Gastrocnemius medialis (tissue), 4 donors: ENCODE data around the gene PPP1R9B. TPM values are rescaled to one million over a fixed set of nuclear protein-coding genes. Genes with fewer than 3 reads are reported as not detected.

Experiments
- ATAC-seq, 2 donors: fragments of 150-250 bp; one replicate each; pipeline ENCODE4 v1.9.1; 2016
- DNase-seq, 2 donors: peaks; one replicate each; pipeline ENCODE4 v3.0.0-alpha.2; 2019
- H3K27ac ChIP-seq, 4 donors: fragments of 200-600 bp; sonication (generic); 1 replicate in 1 of 4; 2 replicates in 3 of 4; pipeline ENCODE4 v1.5.1; 2016 to 2018; ENCODE audit warnings: mild to moderate bottlenecking in 2 of 4, moderate library complexity in 1 of 4
- H3K27me3 ChIP-seq, 3 donors: fragments of 200-600 bp; sonication (generic) in 2 of 3; 1 replicate in 1 of 3; 2 replicates in 2 of 3; pipeline versions ENCODE4 v1.5.1 to v1.6.0; 2016 to 2019; ENCODE audit warnings: mild to moderate bottlenecking in 1 of 3, moderate library complexity in 1 of 3
- H3K36me3 ChIP-seq, 2 donors: fragments of 200-600 bp; sonication (generic) in 1 of 2; one replicate each; pipeline ENCODE4 v1.5.1; 2017 to 2018
- H3K4me1 ChIP-seq, 2 donors: fragments of 200-600 bp; sonication (generic) in 1 of 2; one replicate each; pipeline ENCODE4 v1.5.1; 2016 to 2017; ENCODE audit warnings: mild to moderate bottlenecking in 2 of 2
- H3K4me3 ChIP-seq, 4 donors: fragments of 200-600 bp; sonication (generic) in 3 of 4; 1 replicate in 1 of 4; 2 replicates in 3 of 4; pipeline ENCODE4 v1.5.1; 2016 to 2019; ENCODE audit warnings: mild to moderate bottlenecking in 2 of 4
- H3K9me3 ChIP-seq, 3 donors: fragments of 200-600 bp; sonication (generic) in 2 of 3; 1 replicate in 1 of 3; 2 replicates in 2 of 3; pipeline ENCODE4 v1.5.1; 2016 to 2019
- POLR2A ChIP-seq, 2 donors: fragments of 450-650 bp; IDR thresholded peaks; one replicate each; pipeline ENCODE4 v1.6.1; 2017; ENCODE audit warnings: antibody characterized with exemption in 2 of 2, mild to moderate bottlenecking in 2 of 2, moderate library complexity in 2 of 2
- in situ Hi-C, 4 donors: fragments of 200-750 bp; cut with MboI; loops; one replicate each; pipeline versions ENCODE4 v1.15.0 to v1.8.0; 2017; ENCODE audit warnings: low sequenced_read_pairs in 4 of 4
- intact Hi-C: fragments of 100-400 bp; cut with DNase I; formaldehyde crosslinking; loops from one replicate; pipeline ENCODE4 v1.15.1; 2023; ENCODE audit warnings: low total_unique reads
- total RNA-seq, 4 donors: library from RNA; depleted of rRNA; stranded (reverse); fragments of >200 nt; gene quantifications; one replicate each; pipeline versions ENCODE4 v1.1.0 to v1.2.3, GENCODE V29; 2016
- TF ChIP-seq, protein P1 (sequence below), 5 experiments: fragments of 450-650 bp in 3 of 5; fragments of 200-600 bp in 2 of 5; sonication (generic) in 2 of 5; IDR thresholded peaks in 4 of 5; conservative IDR thresholded peaks in 1 of 5; 1 replicate in 4 of 5; 2 replicates in 1 of 5; pipeline ENCODE4 v1.5.1; 2016 to 2019; ENCODE audit warnings: antibody characterized with exemption in 5 of 5, mild to moderate bottlenecking in 3 of 5, moderate library complexity in 3 of 5

PPP1R9B gene
- total RNA-seq, 4 donors from 2014 or later: 4.7 to 18.8 (median 11.0) TPM

DNA sequence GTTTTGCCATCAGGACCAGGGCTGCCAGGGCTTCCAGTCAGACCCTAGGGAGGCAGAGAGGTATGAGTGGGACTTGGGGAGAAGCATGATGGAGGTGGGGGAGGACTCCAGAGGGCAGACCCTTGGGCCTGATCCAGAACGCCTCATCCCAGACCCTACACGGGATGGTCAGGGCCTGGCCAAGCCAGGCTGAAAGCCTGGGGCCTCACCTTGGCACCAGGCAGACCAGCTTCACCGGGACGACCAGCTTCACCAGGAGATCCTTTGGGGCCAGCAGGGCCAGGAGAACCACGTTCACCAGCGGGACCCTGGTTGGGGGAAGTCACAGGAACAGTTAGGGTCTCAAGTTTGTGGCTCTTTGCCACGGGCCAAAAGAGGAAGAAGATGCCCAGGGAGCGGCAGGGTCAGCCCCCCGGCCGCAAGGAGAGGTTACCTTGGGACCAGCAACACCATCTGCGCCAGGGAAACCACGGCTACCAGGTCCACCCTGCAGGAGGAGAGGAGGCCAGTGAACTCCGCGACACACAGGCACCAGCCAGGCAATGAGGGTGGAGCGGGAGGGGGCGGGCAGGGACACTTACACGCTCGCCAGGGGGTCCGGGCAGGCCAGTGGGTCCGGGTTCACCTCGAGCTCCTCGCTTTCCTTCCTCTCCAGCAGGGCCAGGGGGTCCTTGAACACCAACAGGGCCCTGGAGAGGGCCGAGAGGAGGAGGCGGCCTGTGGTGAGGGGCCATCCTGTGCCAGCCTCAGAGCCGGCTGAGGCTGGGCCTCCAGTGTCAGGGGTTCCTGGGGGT is 43.9 kb upstream of the PPP1R9B start:
- Histone ChIP-seq H3K4me3 (no peak overlapping the region), H3K27me3 (no peaks in the 10 kb centered on the region), H3K27ac (no peak overlapping the region), H3K36me3 (no peaks in the 10 kb centered on the region), H3K9me3 (no peaks in the 10 kb centered on the region), H3K4me1 (no peaks in the 10 kb centered on the region)
- ATAC-seq (no peak), DNase-seq (no peak)
- in situ Hi-C loops: no loop called here
- TF ChIP-seq, protein P1, sequence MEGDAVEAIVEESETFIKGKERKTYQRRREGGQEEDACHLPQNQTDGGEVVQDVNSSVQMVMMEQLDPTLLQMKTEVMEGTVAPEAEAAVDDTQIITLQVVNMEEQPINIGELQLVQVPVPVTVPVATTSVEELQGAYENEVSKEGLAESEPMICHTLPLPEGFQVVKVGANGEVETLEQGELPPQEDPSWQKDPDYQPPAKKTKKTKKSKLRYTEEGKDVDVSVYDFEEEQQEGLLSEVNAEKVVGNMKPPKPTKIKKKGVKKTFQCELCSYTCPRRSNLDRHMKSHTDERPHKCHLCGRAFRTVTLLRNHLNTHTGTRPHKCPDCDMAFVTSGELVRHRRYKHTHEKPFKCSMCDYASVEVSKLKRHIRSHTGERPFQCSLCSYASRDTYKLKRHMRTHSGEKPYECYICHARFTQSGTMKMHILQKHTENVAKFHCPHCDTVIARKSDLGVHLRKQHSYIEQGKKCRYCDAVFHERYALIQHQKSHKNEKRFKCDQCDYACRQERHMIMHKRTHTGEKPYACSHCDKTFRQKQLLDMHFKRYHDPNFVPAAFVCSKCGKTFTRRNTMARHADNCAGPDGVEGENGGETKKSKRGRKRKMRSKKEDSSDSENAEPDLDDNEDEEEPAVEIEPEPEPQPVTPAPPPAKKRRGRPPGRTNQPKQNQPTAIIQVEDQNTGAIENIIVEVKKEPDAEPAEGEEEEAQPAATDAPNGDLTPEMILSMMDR (IDR thresholded peaks at IDR 0.05 in 4 of 5, conservative IDR thresholded peaks at IDR 0.05 in 1 of 5): no peak
- TF ChIP-seq POLR2A (IDR thresholded peaks at IDR 0.05): no peak
- intact Hi-C loops: no loop called here

DNA sequence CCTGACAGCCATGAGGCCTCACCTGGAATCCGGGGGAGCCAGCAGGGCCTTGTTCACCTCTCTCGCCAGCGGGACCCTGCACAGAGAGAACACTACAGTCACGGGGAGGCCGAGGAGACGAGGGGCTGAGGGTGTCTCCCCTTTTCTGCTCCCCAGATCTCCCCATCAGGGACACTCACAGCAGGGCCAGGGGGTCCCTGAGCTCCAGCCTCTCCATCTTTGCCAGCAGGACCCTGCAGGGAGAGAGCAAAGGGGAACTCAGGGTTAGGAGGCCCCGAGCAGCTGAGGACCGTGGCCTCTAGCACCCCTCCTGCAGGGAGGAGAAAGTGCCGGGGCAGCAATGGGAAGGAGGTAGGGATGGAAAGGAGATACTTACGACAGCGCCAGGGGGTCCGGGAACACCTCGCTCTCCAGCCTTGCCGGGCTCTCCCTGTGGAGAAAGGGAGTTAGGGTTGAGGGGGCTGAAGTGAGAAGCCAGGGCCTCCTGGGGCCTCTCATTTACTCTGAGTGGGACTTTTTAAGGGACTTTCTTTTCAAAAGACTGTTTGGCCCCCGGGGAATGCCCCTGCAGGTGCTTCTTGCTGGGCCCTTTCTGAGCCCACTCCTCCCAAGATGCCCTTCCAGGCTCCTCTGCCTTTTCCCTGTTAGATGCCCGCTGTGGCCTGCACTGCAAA is 42.3 kb upstream of the PPP1R9B start:
- TF ChIP-seq POLR2A (IDR thresholded peaks at IDR 0.05): no peak
- TF ChIP-seq, protein P1 (IDR thresholded peaks at IDR 0.05 in 4 of 5, conservative IDR thresholded peaks at IDR 0.05 in 1 of 5): no peak
- ATAC-seq (no peak), DNase-seq (no peak)
- H3K27me3 ChIP-seq: no peaks in the 10 kb centered on the region
- intact Hi-C loops (no loop called here), in situ Hi-C loops (no loop called here)
- no peaks in the 10 kb centered on the region for H3K36me3 ChIP-seq
- H3K4me1 ChIP-seq: no peaks in the 10 kb centered on the region
- no peak overlapping the region for H3K27ac ChIP-seq
- H3K4me3 ChIP-seq: no peak overlapping the region
- H3K9me3 ChIP-seq: no peaks in the 10 kb centered on the region

DNA sequence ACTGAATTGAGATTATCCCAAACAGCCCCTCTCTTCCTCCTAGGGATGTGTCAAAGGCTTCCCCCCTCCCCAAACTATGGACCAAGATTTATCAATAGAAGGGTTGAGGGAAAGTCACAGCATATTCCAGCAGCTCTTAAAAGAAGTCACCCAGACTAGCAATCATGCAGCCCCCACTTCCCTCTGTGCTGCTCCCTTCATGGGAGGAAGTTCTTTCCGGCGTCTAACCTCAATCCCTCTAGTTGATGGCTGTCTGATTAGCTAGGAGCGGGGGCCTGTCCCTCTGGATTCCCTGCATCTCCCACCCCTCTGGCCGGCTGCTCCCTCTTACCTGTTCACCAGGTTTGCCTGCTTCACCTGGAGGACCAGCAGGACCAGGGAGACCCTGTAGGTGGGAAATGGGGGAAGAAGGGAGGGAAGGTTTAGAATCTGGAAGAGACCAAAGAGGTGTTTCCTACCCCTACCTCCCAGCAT is 41.7 kb upstream of the PPP1R9B start:
- Histone ChIP-seq H3K4me1 (no peaks in the 10 kb centered on the region), H3K9me3 (no peaks in the 10 kb centered on the region), H3K27ac (no peak overlapping the region), H3K36me3 (no peaks in the 10 kb centered on the region), H3K4me3 (no peak overlapping the region), H3K27me3 (no peaks in the 10 kb centered on the region)
- in situ Hi-C loops: no loop called here
- TF ChIP-seq POLR2A (IDR thresholded peaks at IDR 0.05): no peak
- TF ChIP-seq, protein P1 (IDR thresholded peaks at IDR 0.05 in 4 of 5, conservative IDR thresholded peaks at IDR 0.05 in 1 of 5): no peak
- ATAC-seq (no peak), DNase-seq (no peak)
- intact Hi-C loops: no loop called here

DNA sequence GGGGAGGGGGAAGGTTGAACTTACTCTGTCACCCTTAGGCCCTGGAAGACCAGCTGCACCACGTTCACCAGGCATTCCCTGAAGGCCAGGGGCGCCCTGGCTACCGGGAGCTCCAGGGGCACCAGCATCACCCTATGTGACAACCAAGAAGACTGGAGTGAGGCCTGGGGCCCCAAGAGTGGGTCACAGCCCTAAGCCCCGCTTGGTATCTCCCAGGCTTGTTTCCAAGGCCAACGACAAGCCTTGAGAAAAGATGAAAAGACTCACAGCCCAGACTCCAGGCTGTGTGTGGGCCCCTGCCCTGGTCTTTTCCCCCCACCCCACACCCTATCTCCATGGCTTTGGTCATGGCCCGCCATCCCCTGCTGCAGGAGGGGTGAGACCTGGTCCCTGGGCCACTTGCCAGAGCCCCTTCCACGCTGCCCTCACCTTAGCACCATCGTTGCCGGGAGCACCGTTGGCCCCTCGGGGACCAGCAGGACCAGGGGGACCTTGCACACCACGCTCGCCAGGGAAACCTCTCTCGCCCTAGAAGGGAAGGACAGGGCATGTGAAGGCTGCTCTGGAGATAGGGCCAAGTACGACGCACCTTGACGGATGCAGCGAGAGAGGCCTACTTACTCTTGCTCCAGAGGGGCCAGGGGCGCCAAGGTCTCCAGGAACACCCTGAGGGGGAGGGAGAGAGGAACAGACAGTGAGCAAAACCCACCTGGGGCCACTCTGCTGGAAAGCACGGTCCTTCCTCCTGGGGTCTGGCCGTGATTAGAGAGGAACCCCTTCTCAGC is 41.1 kb upstream of the PPP1R9B start:
- H3K4me1 ChIP-seq: no peaks in the 10 kb centered on the region
- in situ Hi-C loops (no loop called here), intact Hi-C loops (no loop called here)
- H3K27ac ChIP-seq: no peak overlapping the region
- H3K9me3 ChIP-seq: no peaks in the 10 kb centered on the region
- H3K27me3 ChIP-seq: no peaks in the 10 kb centered on the region
- no peak for TF ChIP-seq POLR2A (IDR thresholded peaks at IDR 0.05)
- TF ChIP-seq, protein P1 (IDR thresholded peaks at IDR 0.05 in 4 of 5, conservative IDR thresholded peaks at IDR 0.05 in 1 of 5): no peak
- DNase-seq: no peak
- H3K36me3 ChIP-seq: no peaks in the 10 kb centered on the region
- H3K4me3 ChIP-seq: no peak overlapping the region
- no peak for ATAC-seq
